CD14-positive monocyte (primary cell): Measurements from ENCODE around the gene WDFY4. TPM values are rescaled to one million over a fixed set of nuclear protein-coding genes. Genes with fewer than 3 reads are reported as not detected.

Source experiments
- DNase-seq, 3 donors: peaks; one replicate each; pipeline ENCODE4 v3.0.0-alpha.2; 2011 to 2022
- H2AFZ ChIP-seq: 2 replicates; pipeline ENCODE4 v1.6.0; 2012; ENCODE audit warnings: mild to moderate bottlenecking, low read depth, low read length, inconsistent platforms; ENCODE audit not compliant: insufficient read depth, poor library complexity, severe bottlenecking
- H3K27ac ChIP-seq, 2 donors: 1 replicate in 1 of 2; 2 replicates in 1 of 2; pipeline ENCODE4 v1.5.1; 2012 to 2013; ENCODE audit warnings: low read length in 2 of 2, control low read depth in 1 of 2, inconsistent platforms in 1 of 2, low read depth in 1 of 2, mild to moderate bottlenecking in 1 of 2
- H3K27me3 ChIP-seq, 2 donors: one replicate each; pipeline versions ENCODE4 v1.6.0 to v1.6.1; 2011 to 2013; ENCODE audit warnings: low read length in 2 of 2; ENCODE audit not compliant: control insufficient read depth in 2 of 2, insufficient read depth in 2 of 2
- H3K36me3 ChIP-seq, 2 donors: replicated peaks in 1 of 2; 1 replicate in 1 of 2; 2 replicates in 1 of 2; pipeline versions ENCODE4 v1.5.1 to v1.6.1; 2012 to 2013; ENCODE audit warnings: low read length in 2 of 2, control low read depth in 1 of 2, inconsistent platforms in 1 of 2, mild to moderate bottlenecking in 1 of 2; ENCODE audit not compliant: insufficient read depth in 2 of 2, control insufficient read depth in 1 of 2
- H3K4me1 ChIP-seq, 2 donors: 1 replicate in 1 of 2; 2 replicates in 1 of 2; pipeline versions ENCODE4 v1.5.1 to v1.6.1; 2012 to 2013; ENCODE audit warnings: low read length in 2 of 2, control low read depth in 1 of 2, inconsistent platforms in 1 of 2, mild to moderate bottlenecking in 1 of 2, moderate library complexity in 1 of 2; ENCODE audit not compliant: insufficient read depth in 2 of 2, control insufficient read depth in 1 of 2
- H3K4me2 ChIP-seq: replicated peaks from 2 replicates; pipeline ENCODE3; 2012; ENCODE audit warnings: low read length, moderate library complexity, mild to moderate bottlenecking; ENCODE audit not compliant: poor library complexity, severe bottlenecking; ENCODE audit errors: extremely low read depth
- H3K4me3 ChIP-seq, 3 experiments: fragments of 200-600 bp in 1 of 3; sonication (generic) in 1 of 3; replicated peaks in 1 of 3; 1 replicate in 2 of 3; 2 replicates in 1 of 3; pipeline ENCODE4 v1.5.1; 2011 to 2013; ENCODE audit warnings: low read length in 3 of 3, mild to moderate bottlenecking in 3 of 3, control low read depth in 2 of 3, low read depth in 2 of 3, inconsistent platforms in 1 of 3, moderate library complexity in 1 of 3
- H3K79me2 ChIP-seq: 2 replicates; pipeline ENCODE4 v1.6.0; 2012; ENCODE audit warnings: mild to moderate bottlenecking, control low read depth, inconsistent platforms, low read length, moderate library complexity; ENCODE audit not compliant: insufficient read depth
- H3K9ac ChIP-seq: 2 replicates; pipeline ENCODE4 v1.6.0; 2017; ENCODE audit warnings: low read length, mild to moderate bottlenecking; ENCODE audit not compliant: insufficient read depth, poor library complexity, severe bottlenecking
- H3K9me3 ChIP-seq, 2 donors: replicated peaks in 1 of 2; 1 replicate in 1 of 2; 2 replicates in 1 of 2; pipeline versions ENCODE4 v1.5.1 to v1.6.1; 2012 to 2013; ENCODE audit warnings: low read length in 2 of 2, control low read depth in 1 of 2; ENCODE audit not compliant: control insufficient read depth in 1 of 2, insufficient read depth in 1 of 2
- H4K20me1 ChIP-seq: 2 replicates; pipeline ENCODE4 v1.6.0; 2012; ENCODE audit warnings: mild to moderate bottlenecking, low read length, control low read depth, moderate library complexity; ENCODE audit not compliant: insufficient read depth
- H3K27ac Mint-ChIP-seq, 7 donors: one replicate each; pipeline ENCODE4 v1.8.0; 2020; ENCODE audit warnings: mild to moderate bottlenecking in 7 of 7, mixed read lengths in 7 of 7, moderate library complexity in 6 of 7, inconsistent platforms in 2 of 7
- H3K27me3 Mint-ChIP-seq, 3 donors: one replicate each; pipeline ENCODE4 v1.8.0; 2021 to 2022; ENCODE audit warnings: low read depth in 3 of 3, mild to moderate bottlenecking in 3 of 3, mixed read lengths in 3 of 3, moderate library complexity in 3 of 3, inconsistent platforms in 1 of 3
- H3K36me3 Mint-ChIP-seq, 2 donors: one replicate each; pipeline ENCODE4 v1.8.0; 2020; ENCODE audit warnings: mixed read lengths in 2 of 2, inconsistent platforms in 1 of 2, mild to moderate bottlenecking in 1 of 2
- H3K4me1 Mint-ChIP-seq: one replicate; pipeline ENCODE4 v1.8.0; 2020; ENCODE audit warnings: mild to moderate bottlenecking, mixed read lengths
- H3K4me3 Mint-ChIP-seq, 2 donors: one replicate each; pipeline ENCODE4 v1.8.0; 2020; ENCODE audit warnings: mild to moderate bottlenecking in 2 of 2, mixed read lengths in 2 of 2, moderate library complexity in 1 of 2
- H3K9me3 Mint-ChIP-seq, 7 donors: one replicate each; pipeline ENCODE4 v1.8.0; 2020 to 2022; ENCODE audit warnings: mixed read lengths in 7 of 7, mild to moderate bottlenecking in 6 of 7, moderate library complexity in 6 of 7, inconsistent platforms in 2 of 7
- CTCF ChIP-seq: fragments of 200-600 bp; IDR thresholded peaks from one replicate; pipeline ENCODE4 v1.8.0; 2022; ENCODE audit warnings: antibody characterized with exemption, mild to moderate bottlenecking
- WGBS: methylation state at CpG from one replicate; pipeline ENCODE4 v1.1.5; 2013; ENCODE audit warnings: missing lambda C conversion rate; ENCODE audit not compliant: insufficient coverage; 5-methylcytosine and 5-hydroxymethylcytosine counted together
- intact Hi-C, 2 donors: fragments of 100-400 bp; cut with micrococcal nuclease; formaldehyde crosslinking; loops; one replicate each; pipeline versions ENCODE4 v1.15.0 to v1.15.1; 2023
- polyA plus RNA-seq, 3 donors: library from polyadenylated mRNA; depleted of rRNA in 1 of 3; unstranded in 2 of 3; stranded (reverse) in 1 of 3; fragments of 300-500 nt in 2 of 3; fragments of >200 nt in 1 of 3; fragmentation: Illumina TruSeq in 2 of 3; gene quantifications; 1 replicate in 2 of 3; 2 replicates in 1 of 3; pipeline ENCODE4 v1.2.3, GENCODE V29; 2012 to 2021

WDFY4 gene
- polyA plus RNA-seq, 3 donors = 7.5 to 36.1 (median 9.8) TPM

GRCh38 chr10:48811461-48811860 lies 126.8 kb downstream of the WDFY4 start:
- H3K27ac Mint-ChIP-seq = peak overlapping the region in 3 of 7 donors; percentile 7 to 37 (median 21)

GRCh38 chr10:48811917-48812316 lies 127.2 kb downstream of the WDFY4 start:
- Mint-ChIP-seq H3K36me3 (peaks cover 58 to 59% of the 10 kb centered on the region in 2 donors), H3K27ac (peak overlapping the region in 3 of 7 donors; percentile 21 to 37 (median 31)), H3K4me1 (peaks cover 10% of the 10 kb centered on the region), H3K27me3 (no peaks in the 10 kb centered on the region), H3K9me3 (no peaks in the 10 kb centered on the region), H3K4me3 (no peak overlapping the region)
- intact Hi-C loops = no loop called here
- H4K20me1 ChIP-seq = no peaks in the 10 kb centered on the region
- peaks cover 9 to 11% of the 10 kb centered on the region in 2 donors for H3K4me1 ChIP-seq
- H3K4me2 ChIP-seq = no peak overlapping the region
- H3K27ac ChIP-seq = no peak overlapping the region
- H3K4me3 ChIP-seq = no peak overlapping the region
- WGBS = no CpG with 5 or more reads among the region's 4 CpGs
- no peaks in the 10 kb centered on the region for H3K9me3 ChIP-seq
- TF ChIP-seq CTCF = no peak
- no peak for DNase-seq
- peaks cover 73 to 99% of the 10 kb centered on the region in 2 donors for H3K36me3 ChIP-seq
- no peaks in the 10 kb centered on the region for H3K27me3 ChIP-seq
- no peak overlapping the region for H3K9ac ChIP-seq
- H2AFZ ChIP-seq = no peak overlapping the region
- H3K79me2 ChIP-seq = no peaks in the 10 kb centered on the region

More at GRCh38 chr10:48811461-48811860, 126.8 kb downstream of the WDFY4 start:
- Histone ChIP-seq H3K4me2 (no peak overlapping the region), H4K20me1 (no peaks in the 10 kb centered on the region), H3K9ac (no peak overlapping the region), H3K79me2 (no peaks in the 10 kb centered on the region), H3K4me3 (no peak overlapping the region), H3K4me1 (peaks cover 13 to 16% of the 10 kb centered on the region in 2 donors), H3K27ac (no peak overlapping the region), H3K9me3 (no peaks in the 10 kb centered on the region), H2AFZ (no peak overlapping the region), H3K27me3 (no peaks in the 10 kb centered on the region), H3K36me3 (peaks cover 70 to 98% of the 10 kb centered on the region in 2 donors)
- peaks cover 55 to 58% of the 10 kb centered on the region in 2 donors for H3K36me3 Mint-ChIP-seq
- DNase-seq = no peak
- no peak overlapping the region for H3K4me3 Mint-ChIP-seq
- no peaks in the 10 kb centered on the region for H3K9me3 Mint-ChIP-seq
- H3K27me3 Mint-ChIP-seq = no peaks in the 10 kb centered on the region
- no peak for TF ChIP-seq CTCF
- intact Hi-C loops = no loop called here
- peaks cover 12% of the 10 kb centered on the region for H3K4me1 Mint-ChIP-seq
- 95% methylated on average over 5 of the region's 5 CpGs for WGBS
